NCI-H128 (cell line): ENCODE results near the gene SH3GLB2.
"Not testable (repeated sequence)": the region's sequence is repeated elsewhere in the genome, so short reads cannot be mapped to it uniquely, and the experiment has no call there.

Experiments used
- DNase-seq: peaks from one replicate; lab custom pipeline; 2025; ENCODE audit not compliant: unreplicated experiment; lab: John Stamatoyannopoulos, UW

SH3GLB2 gene

GRCh38 chr9:129054163-129054851 lies 26.2 kb upstream of the SH3GLB2 start:
- no peak for DNase-seq

- DNase-seq = no peak
Measured at GRCh38 chr9:129053020-129053419, 24.9 kb upstream of the SH3GLB2 start.

- no peak for DNase-seq
Measured at GRCh38 chr9:129052592-129052991, 24.5 kb upstream of the SH3GLB2 start.

DNA sequence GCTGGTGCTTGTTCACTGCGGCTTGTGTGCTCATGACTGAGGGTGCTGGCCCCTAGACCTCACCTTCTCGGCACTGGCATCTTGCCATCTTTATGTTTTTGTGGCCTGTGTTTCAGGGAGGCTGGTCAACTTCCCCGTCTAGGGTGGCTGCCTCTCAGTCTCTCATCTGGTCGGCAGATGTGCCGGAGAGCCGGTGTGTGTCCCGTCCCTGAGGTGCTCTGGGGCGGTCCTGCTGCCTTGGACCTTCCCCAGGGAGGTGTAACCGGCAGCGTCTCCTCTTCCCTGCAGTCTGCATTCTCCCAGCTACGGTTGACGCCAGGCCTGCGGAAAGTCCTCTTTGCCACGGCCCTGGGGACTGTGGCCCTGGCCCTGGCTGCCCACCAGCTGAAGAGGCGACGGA lies 13.9 kb upstream of the SH3GLB2 start:
- DNase-seq = no peak

DNA sequence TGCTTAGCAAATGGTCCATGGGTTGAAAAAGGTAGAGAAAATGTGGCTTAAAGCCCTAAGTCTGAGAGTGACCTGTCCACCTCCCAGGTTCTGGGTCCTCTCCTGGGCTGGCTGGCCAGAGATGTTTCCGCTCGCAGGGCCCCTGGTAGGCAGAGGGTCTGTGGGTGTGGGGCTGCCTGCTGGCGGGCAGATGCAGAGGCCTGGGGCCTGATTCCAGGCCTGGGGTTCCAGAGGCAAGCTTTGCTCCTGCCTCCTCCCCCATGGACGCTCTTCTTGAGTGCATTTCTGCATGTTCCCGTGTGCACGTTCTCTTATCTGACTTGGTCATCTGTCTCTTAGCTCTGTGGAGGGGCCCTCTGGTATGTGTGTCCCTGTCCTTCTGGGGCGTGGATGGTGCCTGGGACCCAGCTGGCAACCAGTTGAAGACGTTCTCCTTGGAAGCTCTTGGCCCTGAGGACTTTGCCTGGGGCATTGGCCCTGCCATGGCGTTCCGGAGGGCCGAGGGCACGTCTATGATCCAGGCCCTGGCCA lies 12.0 kb upstream of the SH3GLB2 start:
- no peak for DNase-seq

- DNase-seq = no peak
Measured at GRCh38 chr9:129038109-129038852, 10.2 kb upstream of the SH3GLB2 start.

DNA sequence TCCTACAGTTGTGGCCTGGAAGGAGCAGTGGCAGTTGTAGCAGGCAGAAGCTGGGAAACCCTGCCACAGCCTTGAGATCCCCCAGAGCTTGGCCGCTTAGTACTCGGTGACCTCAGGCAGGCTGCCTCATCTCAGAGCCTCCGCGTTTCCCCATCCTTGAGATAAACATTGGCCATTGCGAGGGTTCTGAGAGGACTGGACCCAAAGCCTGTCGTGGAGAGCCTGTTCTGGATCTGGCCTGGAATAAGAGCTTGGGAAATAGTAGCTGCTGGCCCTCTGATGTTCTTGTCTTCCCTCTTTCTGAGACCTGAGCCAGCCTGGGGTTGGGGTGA lies 9.6 kb upstream of the SH3GLB2 start:
- DNase-seq = no peak

DNA sequence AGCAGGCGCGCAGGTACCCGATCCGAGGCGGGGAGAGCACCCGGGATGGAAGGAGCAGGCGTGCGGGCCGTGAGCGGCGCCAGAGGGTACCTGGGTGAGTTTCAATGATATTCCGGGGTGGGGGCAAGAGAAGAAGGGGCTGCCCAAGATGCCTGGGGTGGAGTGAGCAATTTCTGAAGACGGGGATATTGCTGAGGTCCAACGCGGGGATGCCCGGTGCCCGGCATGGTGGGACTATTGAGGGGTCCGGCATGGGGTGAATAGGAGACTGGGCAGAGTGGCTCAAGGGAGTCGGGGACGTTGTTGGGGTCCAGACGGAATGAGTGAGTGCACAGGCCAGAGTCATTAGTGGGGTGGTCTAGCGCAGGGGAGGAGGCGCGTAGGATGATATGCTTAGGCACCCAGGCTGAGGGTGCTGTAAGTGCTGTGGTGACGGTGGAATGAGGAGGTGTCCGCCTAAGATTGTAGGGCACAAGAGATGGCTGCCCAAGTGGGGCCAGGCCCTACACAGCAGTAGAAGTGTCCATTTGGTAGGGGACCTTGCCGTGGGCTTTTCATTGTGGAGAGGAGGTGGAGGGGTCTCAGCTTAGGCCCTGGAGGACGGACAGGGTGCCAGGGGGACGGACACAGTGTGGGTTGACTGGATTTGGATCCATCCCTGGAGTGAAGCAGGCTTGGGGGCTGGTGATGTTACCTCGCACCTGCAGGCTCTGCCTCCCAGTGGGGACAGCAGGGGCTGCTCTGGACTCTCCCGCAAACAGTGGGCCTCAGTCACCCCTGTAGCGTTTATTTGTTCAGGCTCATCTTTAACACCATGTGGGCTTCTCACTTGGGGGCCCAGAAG lies 9.0 kb upstream of the SH3GLB2 start:
- DNase-seq = no peak

DNA sequence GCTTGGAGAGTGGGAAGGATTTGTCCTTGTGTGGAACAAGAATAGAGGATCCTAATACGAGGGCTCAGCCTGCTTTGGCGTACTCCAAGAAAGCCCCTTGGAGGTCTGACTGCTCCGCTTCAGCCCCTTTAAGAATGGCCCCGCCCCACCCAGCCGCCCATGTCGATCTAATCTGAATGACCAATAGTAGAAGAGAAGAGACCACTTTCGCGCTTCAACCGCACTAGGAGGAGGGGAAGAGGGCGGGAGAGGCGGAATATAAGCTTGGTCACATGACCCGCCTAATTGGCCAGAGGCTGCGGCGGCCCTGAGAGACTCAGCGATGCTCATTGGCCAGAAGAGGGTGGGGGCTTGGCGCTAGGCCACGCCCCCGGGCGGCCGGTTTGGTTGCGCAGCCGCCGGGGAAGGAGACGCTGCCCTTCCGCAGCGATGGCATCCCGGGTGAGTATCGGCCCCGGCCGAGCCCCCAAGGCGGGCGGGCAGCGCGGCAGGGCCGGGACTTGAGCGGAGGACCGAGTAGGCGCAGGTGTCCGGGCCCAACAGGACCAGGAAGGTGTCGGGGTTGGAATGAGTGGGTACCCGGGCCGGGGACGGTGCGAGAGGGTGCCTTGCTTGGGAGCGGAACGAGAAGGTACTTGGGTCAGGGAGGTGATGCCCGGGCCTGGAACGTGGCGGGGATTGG lies 8.3 kb upstream of the SH3GLB2 start, which contains the start of gene MIGA2:
Gene MIGA2 (plus strand): TSS at position 386 of the 682 bp plus-strand sequence. CDS start 3,969 bp downstream, outside the sequence.
- DNase-seq = peak; percentile 97

DNA sequence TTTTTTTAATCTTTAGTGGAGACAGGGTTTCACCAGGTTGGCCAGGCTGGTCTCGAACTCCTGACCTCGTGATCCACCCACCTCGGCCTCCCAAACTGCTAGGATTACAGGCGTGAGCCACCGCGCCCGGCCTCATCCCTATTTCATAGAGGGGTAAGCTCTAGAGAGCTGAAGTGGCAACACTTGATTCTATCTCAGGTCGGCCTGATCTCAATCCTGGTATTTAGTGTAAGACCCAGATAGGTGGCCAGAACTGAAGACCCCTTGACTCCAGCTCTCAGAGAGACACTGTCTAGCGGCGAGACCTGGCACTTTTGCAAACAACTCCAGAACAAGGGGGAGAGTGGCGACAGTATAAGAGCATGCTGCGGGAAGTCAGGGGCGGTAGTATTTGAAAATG lies 7.7 kb upstream of the SH3GLB2 start:
- not testable (repeated sequence) for DNase-seq

DNA sequence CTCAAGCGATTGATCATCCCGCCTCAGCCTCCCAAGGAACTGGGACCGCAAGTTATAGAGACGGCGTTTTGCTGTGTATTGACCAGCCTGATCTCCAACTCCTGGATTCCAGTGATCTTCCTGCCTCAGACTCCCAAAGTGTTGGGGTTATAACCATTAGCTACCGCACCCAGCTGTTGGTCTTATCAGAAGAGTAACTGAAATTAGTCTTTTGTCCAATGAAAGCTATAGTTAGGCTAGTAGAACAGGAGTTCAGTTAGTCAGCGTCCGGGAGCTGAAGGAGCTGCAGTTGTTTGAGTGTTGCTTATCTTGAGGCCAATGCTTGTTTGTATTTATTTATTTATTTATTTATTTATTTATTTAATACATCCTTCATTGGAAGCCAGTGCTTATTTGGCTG lies 5.1 kb upstream of the SH3GLB2 start:
- no peak for DNase-seq

DNA sequence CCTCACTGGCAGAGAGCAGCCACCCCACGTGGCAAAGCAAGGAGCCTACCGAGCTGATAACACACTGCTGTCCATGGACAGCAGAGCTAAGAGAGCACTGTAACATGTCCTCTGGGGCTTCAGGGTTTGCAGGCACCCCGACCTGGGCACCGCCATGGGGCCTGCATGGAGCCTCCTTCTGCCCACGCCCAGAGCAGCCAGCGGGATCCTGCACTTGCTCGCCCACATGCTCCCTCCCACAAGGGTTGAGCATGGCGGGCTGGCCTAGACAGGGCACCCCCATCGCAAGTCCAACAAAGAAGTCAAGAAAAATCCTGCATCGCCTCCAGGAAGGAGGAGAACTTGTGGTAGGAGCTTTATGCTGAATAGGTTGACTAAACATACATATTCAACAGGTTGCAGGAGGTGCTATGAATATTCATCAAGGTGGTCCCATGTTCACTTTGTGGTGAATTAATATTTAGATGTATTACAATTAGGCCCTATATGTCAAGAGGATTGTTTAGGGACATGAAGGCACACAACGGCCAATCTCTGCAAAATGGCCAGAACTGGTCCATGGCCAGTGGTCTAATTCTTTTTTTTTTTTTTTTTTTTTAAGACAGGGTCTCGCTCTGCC lies 4.5 kb upstream of the SH3GLB2 start:
- no peak for DNase-seq

- no peak for DNase-seq
Measured at GRCh38 chr9:129031514-129031913, 3.4 kb upstream of the SH3GLB2 start.

- no peak for DNase-seq
Measured at GRCh38 chr9:129030191-129030590, 2.1 kb upstream of the SH3GLB2 start.

- DNase-seq = peak; percentile 54
Measured at GRCh38 chr9:129027685-129028191, 393 bp downstream of the SH3GLB2 start.

GRCh38 chr9:129027224-129027684 lies 877 bp downstream of the SH3GLB2 start:
- DNase-seq = no peak

- no peak for DNase-seq
Measured at GRCh38 chr9:129026442-129027223, 1.5 kb downstream of the SH3GLB2 start.

GRCh38 chr9:129023908-129024233 lies 4.3 kb downstream of the SH3GLB2 start:
- no peak for DNase-seq
